ENCODE data around the gene NUP85. TPM values are rescaled to one million over a fixed set of nuclear protein-coding genes. Genes with fewer than 3 reads are reported as not detected.
"Not testable (repeated sequence)": the region's sequence is repeated elsewhere in the genome, so short reads cannot be mapped to it uniquely, and the experiment has no call there.

NUP85 gene
- total RNA-seq, 1 donor from 2014 or later, result 43.0 TPM

- no peak for ATAC-seq
Observed at GRCh38 chr17:75267411-75268232, 62.1 kb downstream of the NUP85 start.

- ATAC-seq, result no peak
Observed at GRCh38 chr17:75269844-75270217, 64.4 kb downstream of the NUP85 start.

- ATAC-seq, result peak; percentile 51
Observed at GRCh38 chr17:75270218-75270965, 64.9 kb downstream of the NUP85 start.

GRCh38 chr17:75270966-75271232, 65.4 kb downstream of the NUP85 start, which contains the start of gene MIF4GD:
Gene MIF4GD (minus strand): TSS chr17:75271231. CDS start chr17:75270195, 1,036 bp downstream.
- ATAC-seq, result no peak

- peak; percentile 79 for ATAC-seq
Observed at GRCh38 chr17:75271233-75271954, 65.9 kb downstream of the NUP85 start.

- ATAC-seq, result no peak
Observed at GRCh38 chr17:75271955-75272847, 66.7 kb downstream of the NUP85 start.

GRCh38 chr17:75272848-75273184, 67.3 kb downstream of the NUP85 start:
- ATAC-seq, result no peak

- no peak for ATAC-seq
Observed at GRCh38 chr17:75273977-75274708, 68.7 kb downstream of the NUP85 start.

GRCh38 chr17:75277664-75278071, 72.2 kb downstream of the NUP85 start:
- no peak for ATAC-seq

GRCh38 chr17:75280189-75280588, 74.7 kb downstream of the NUP85 start:
- not testable (repeated sequence) for ATAC-seq

- ATAC-seq, result no peak
Observed at GRCh38 chr17:75285123-75285522, 79.6 kb downstream of the NUP85 start.

Other genes starting within 250 kb of the NUP85 start
- 3.1 TPM for gene HID1, start 232.9 kb upstream of the NUP85 start, total RNA-seq
- 2.7 TPM for gene CDR2L, start 218.0 kb upstream of the NUP85 start, total RNA-seq
- gene MRPL58, start 193.0 kb upstream of the NUP85 start, total RNA-seq, result 47.8 TPM
- gene ATP5PD, start 158.7 kb upstream of the NUP85 start, total RNA-seq, result 314 TPM
- gene KCTD2, start 158.5 kb upstream of the NUP85 start, total RNA-seq, result 13.2 TPM
- 13.9 TPM for gene SLC16A5, start 117.7 kb upstream of the NUP85 start, total RNA-seq
- 6.3 TPM for gene ARMC7, start 95.7 kb upstream of the NUP85 start, total RNA-seq
- 66.6 TPM for gene NT5C, start 73.9 kb upstream of the NUP85 start, total RNA-seq
- gene JPT1, start 51.2 kb upstream of the NUP85 start, total RNA-seq, result 328 TPM
- 317 TPM for gene SUMO2, start 22.7 kb upstream of the NUP85 start, total RNA-seq
- gene GGA3, start 55.9 kb downstream of the NUP85 start, total RNA-seq, result 20.6 TPM
- gene MRPS7, start 56.2 kb downstream of the NUP85 start, total RNA-seq, result 59.1 TPM
- 18.4 TPM for gene MIF4GD, start 65.6 kb downstream of the NUP85 start, total RNA-seq
- gene SLC25A19, start 83.8 kb downstream of the NUP85 start, total RNA-seq, result 9.2 TPM
- 64.4 TPM for gene GRB2, start 200.0 kb downstream of the NUP85 start, total RNA-seq